ENCODE measurements around the gene CXXC1.

DNA sequence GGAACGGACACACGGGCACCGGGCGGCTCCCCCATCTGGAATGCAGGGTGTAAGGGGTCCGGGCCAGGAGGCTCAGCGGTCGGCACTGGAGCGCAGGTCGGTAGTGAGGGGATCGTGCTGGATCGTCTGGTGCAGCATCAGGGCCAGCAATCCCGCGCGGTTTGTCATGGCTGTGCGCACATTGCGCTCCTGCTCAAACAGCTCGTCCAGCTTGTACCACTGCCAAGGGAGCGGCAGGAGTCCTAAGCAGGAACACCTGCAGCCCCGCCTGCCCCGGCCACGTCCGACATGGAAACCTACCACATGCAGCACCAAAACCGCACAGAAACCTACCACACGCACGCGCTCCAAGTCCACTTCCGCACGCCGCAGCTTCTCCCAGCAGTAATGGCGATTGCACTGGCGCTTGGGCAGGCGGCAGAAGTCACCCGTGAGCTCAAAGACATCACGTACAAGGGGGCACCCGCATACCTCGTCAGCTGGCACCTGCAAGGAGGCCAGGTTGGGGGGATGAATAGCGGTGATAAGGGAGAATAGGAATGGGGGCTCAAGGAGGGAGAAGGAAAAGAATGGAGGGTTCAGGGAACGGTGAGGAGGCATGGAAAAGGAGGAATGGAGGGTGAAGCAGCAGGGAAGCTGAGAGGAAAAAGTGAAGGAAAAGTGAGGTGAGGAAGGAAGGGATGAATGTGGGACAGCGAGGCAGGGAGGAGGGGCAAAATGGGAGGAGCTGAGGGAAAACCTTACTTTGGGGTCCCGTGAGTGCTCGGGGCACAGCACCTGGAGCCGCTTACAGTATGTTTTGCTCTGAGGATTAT, 4.8 kb downstream of the CXXC1 start:
- TF ChIP-seq POLR2A (IDR thresholded peaks at IDR 0.05; ENCODE audit: low read depth, low read length) (no peak), MYC (IDR thresholded peaks at IDR 0.05; ENCODE audit: low read depth, low read length) (no peak), EZH2 (IDR thresholded peaks at IDR 0.05; ENCODE audit: borderline replicate concordance, low read depth, low read length, severe bottlenecking) (no peak), POLR2AphosphoS5 (IDR thresholded peaks at IDR 0.05; ENCODE audit: insufficient read depth, low read depth, low read length) (no peak), JUN (IDR thresholded peaks at IDR 0.05; ENCODE audit: borderline replicate concordance, insufficient read depth, insufficient read length, low read depth) (no peak)
- TF ChIP-seq, protein P1, sequence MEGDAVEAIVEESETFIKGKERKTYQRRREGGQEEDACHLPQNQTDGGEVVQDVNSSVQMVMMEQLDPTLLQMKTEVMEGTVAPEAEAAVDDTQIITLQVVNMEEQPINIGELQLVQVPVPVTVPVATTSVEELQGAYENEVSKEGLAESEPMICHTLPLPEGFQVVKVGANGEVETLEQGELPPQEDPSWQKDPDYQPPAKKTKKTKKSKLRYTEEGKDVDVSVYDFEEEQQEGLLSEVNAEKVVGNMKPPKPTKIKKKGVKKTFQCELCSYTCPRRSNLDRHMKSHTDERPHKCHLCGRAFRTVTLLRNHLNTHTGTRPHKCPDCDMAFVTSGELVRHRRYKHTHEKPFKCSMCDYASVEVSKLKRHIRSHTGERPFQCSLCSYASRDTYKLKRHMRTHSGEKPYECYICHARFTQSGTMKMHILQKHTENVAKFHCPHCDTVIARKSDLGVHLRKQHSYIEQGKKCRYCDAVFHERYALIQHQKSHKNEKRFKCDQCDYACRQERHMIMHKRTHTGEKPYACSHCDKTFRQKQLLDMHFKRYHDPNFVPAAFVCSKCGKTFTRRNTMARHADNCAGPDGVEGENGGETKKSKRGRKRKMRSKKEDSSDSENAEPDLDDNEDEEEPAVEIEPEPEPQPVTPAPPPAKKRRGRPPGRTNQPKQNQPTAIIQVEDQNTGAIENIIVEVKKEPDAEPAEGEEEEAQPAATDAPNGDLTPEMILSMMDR (IDR thresholded peaks at IDR 0.05; ENCODE audit: extremely low read depth in 1 of 2, insufficient read depth in 1 of 2, low read depth in 1 of 2, low read length in 2 of 2) = no peak
- TF ChIP-seq, protein P2, sequence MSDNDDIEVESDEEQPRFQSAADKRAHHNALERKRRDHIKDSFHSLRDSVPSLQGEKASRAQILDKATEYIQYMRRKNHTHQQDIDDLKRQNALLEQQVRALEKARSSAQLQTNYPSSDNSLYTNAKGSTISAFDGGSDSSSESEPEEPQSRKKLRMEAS (IDR thresholded peaks at IDR 0.05; ENCODE audit: insufficient read depth, insufficient read length) = no peak

Measured in endothelial cell of umbilical vein (primary cell).